ENCODE results near the gene PTPRN2. TPM values are rescaled to one million over a fixed set of nuclear protein-coding genes. Genes with fewer than 3 reads are reported as not detected.

The PTPRN2 gene
- total RNA-seq, 1 experiment from 2014 or later: not detected

GRCh38 chr7:158057446-158057845 lies 530.2 kb downstream of the PTPRN2 start:
- intact Hi-C loops (cut with micrococcal nuclease; ENCODE audit: unreplicated experiment): loop anchor here (5.0 kb wide), 1 partner anchor 350 kb away; no protein-coding TSS in a partner anchor
- H4K20me1 ChIP-seq (ENCODE audit: insufficient read depth): no peaks in the 10 kb centered on the region
- DNase-seq: no peak
- H3K9me3 ChIP-seq (ENCODE audit: insufficient read depth, low read depth): peaks cover 4% of the 10 kb centered on the region; the same call in 1 of the 2 replicates
- no peak overlapping the region for H2AFZ ChIP-seq
- H3K4me1 ChIP-seq (replicated peaks; ENCODE audit: insufficient read depth): no peaks in the 10 kb centered on the region
- H3K27me3 ChIP-seq (ENCODE audit: insufficient read depth, low read depth): peaks cover 78% of the 10 kb centered on the region
- ChIA-PET CTCF (no interaction called here), POLR2A (ENCODE audit: unreplicated experiment) (no interaction called here)
- no TSS peak for BruUV-seq (replicated peaks)
- no peaks in the 10 kb centered on the region for H3F3A ChIP-seq (ENCODE audit: insufficient read depth, low read depth)
- H3K4me2 ChIP-seq: no peak overlapping the region
- no peak for TF ChIP-seq CTCF (conservative IDR thresholded peaks at IDR 0.05)
- TF ChIP-seq EZH2 (IDR thresholded peaks at IDR 0.05; ENCODE audit: low read depth): no peak
- H3K36me3 ChIP-seq (ENCODE audit: low read depth): no peaks in the 10 kb centered on the region
- no peaks in the 10 kb centered on the region for H3K79me2 ChIP-seq (ENCODE audit: low read depth)
- no peaks in the 10 kb centered on the region for H3K9me2 ChIP-seq (ENCODE audit: insufficient read depth)
- H3K27ac ChIP-seq: no peak overlapping the region
- H3K4me3 ChIP-seq: no peak overlapping the region

GRCh38 chr7:158056761-158057160 lies 530.9 kb downstream of the PTPRN2 start:
- no peak overlapping the region for H3K27ac ChIP-seq
- intact Hi-C loops (cut with micrococcal nuclease; ENCODE audit: unreplicated experiment): loop anchor here (5.0 kb wide), 1 partner anchor 351 kb away; no protein-coding TSS in a partner anchor
- ChIA-PET CTCF (no interaction called here), POLR2A (ENCODE audit: unreplicated experiment) (no interaction called here)
- H3K4me2 ChIP-seq: no peak overlapping the region
- no TSS peak for BruUV-seq (replicated peaks)
- no peak for TF ChIP-seq CTCF (conservative IDR thresholded peaks at IDR 0.05)
- TF ChIP-seq EZH2 (IDR thresholded peaks at IDR 0.05; ENCODE audit: low read depth): no peak
- peaks cover 78% of the 10 kb centered on the region for H3K27me3 ChIP-seq (ENCODE audit: insufficient read depth, low read depth)
- no peak for DNase-seq
- no peaks in the 10 kb centered on the region for H3K9me3 ChIP-seq (ENCODE audit: insufficient read depth, low read depth)
- no peaks in the 10 kb centered on the region for H4K20me1 ChIP-seq (ENCODE audit: insufficient read depth)
- H3K9me2 ChIP-seq (ENCODE audit: insufficient read depth): no peaks in the 10 kb centered on the region
- H2AFZ ChIP-seq: no peak overlapping the region
- no peaks in the 10 kb centered on the region for H3K36me3 ChIP-seq (ENCODE audit: low read depth)
- no peak overlapping the region for H3K4me3 ChIP-seq
- H3K4me1 ChIP-seq (replicated peaks; ENCODE audit: insufficient read depth): no peaks in the 10 kb centered on the region
- H3K79me2 ChIP-seq (ENCODE audit: low read depth): no peaks in the 10 kb centered on the region
- no peaks in the 10 kb centered on the region for H3F3A ChIP-seq (ENCODE audit: insufficient read depth, low read depth)

- no peak for DNase-seq
- Histone ChIP-seq H3K27ac (no peak overlapping the region), H3K36me3 (ENCODE audit: low read depth) (no peaks in the 10 kb centered on the region), H3K4me3 (no peak overlapping the region), H3K9me3 (ENCODE audit: insufficient read depth, low read depth) (no peaks in the 10 kb centered on the region), H3K27me3 (ENCODE audit: insufficient read depth, low read depth) (peaks cover 78% of the 10 kb centered on the region), H3K79me2 (ENCODE audit: low read depth) (no peaks in the 10 kb centered on the region), H2AFZ (no peak overlapping the region), H3F3A (ENCODE audit: insufficient read depth, low read depth) (no peaks in the 10 kb centered on the region), H3K4me2 (no peak overlapping the region), H4K20me1 (ENCODE audit: insufficient read depth) (no peaks in the 10 kb centered on the region), H3K4me1 (replicated peaks; ENCODE audit: insufficient read depth) (no peaks in the 10 kb centered on the region), H3K9me2 (ENCODE audit: insufficient read depth) (no peaks in the 10 kb centered on the region)
- CTCF ChIA-PET: no interaction called here
- TF ChIP-seq CTCF (conservative IDR thresholded peaks at IDR 0.05): no peak
- no peak for TF ChIP-seq EZH2 (IDR thresholded peaks at IDR 0.05; ENCODE audit: low read depth)
- BruUV-seq (replicated peaks): no TSS peak
- POLR2A ChIA-PET (ENCODE audit: unreplicated experiment): no interaction called here
- intact Hi-C loops (cut with micrococcal nuclease; ENCODE audit: unreplicated experiment): loop anchor here (5.0 kb wide), 1 partner anchor 351 kb away; no protein-coding TSS in a partner anchor
Observed at GRCh38 chr7:158055726-158056510, 531.7 kb downstream of the PTPRN2 start.

Measured in PC-9 (cell line).